OCI-LY3 (cell line): ENCODE measurements around the gene SNPH.

Experiments
- EZH2phosphoT487 ChIP-seq: fragments of 200-600 bp; shearing (Covaris generic); IDR thresholded peaks from 2 replicates; pipeline ENCODE4 v1.6.1; 2018; ENCODE audit warnings: antibody characterized with exemption, mixed run types, low read depth
- TF ChIP-seq, protein P1 (sequence below): fragments of 200-600, 300-600 bp; sonication (generic); IDR thresholded peaks from 2 replicates; pipeline ENCODE4 v1.5.1; 2014; ENCODE audit warnings: antibody characterized with exemption, low read length, low read depth

DNA sequence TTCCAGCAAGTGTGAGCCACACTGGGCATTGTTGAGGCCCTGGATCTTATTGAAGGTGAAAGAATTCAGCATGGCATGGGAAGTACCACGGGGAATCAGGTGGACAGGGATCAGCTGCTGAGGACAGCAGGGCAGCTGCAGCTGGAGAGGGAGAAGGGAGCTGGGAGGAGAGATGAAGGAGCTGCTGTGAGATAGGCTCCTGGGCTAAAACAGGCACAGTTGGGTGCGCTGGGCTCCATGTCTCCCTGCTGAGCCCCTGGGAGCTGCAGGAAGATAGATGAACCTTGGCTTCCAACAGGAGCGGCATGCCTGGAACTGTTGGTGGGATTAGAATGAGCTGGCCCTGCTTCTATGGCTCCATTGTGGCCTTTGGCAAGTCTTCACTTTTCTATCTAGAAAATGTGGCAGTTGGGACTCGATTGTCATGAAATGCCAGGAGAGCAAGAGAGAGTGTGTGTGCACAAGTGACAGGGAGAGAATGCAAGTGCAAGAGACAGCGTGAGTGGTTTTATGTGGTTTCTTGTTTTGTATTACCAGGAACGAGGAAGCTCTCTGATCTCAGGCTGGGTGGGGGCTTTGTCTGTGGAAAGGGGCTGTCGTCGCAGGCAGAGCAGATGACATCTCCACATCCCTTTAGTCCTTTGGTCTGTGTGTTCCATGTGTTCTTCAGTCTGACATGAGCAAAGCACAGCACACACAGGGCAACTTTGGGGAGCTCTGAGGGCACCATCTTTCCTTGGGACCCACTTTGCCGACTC lies 20.4 kb downstream of the SNPH start:
- no peak for TF ChIP-seq EZH2phosphoT487
- TF ChIP-seq, protein P1, sequence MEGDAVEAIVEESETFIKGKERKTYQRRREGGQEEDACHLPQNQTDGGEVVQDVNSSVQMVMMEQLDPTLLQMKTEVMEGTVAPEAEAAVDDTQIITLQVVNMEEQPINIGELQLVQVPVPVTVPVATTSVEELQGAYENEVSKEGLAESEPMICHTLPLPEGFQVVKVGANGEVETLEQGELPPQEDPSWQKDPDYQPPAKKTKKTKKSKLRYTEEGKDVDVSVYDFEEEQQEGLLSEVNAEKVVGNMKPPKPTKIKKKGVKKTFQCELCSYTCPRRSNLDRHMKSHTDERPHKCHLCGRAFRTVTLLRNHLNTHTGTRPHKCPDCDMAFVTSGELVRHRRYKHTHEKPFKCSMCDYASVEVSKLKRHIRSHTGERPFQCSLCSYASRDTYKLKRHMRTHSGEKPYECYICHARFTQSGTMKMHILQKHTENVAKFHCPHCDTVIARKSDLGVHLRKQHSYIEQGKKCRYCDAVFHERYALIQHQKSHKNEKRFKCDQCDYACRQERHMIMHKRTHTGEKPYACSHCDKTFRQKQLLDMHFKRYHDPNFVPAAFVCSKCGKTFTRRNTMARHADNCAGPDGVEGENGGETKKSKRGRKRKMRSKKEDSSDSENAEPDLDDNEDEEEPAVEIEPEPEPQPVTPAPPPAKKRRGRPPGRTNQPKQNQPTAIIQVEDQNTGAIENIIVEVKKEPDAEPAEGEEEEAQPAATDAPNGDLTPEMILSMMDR: no peak
